K562 (cell line): ENCODE measurements around the gene GNAQ. TPM values are rescaled to one million over a fixed set of nuclear protein-coding genes. Genes with fewer than 3 reads are reported as not detected.

Experiments used
- ATAC-seq: fragments of 200-7000 bp; cut with Tn5 transposase; 3 replicates; pipeline ENCODE4 v1.9.1; 2020; ENCODE audit warnings: moderate library complexity
- BruUV-seq: library from RNA; stranded (reverse); fragments of 400-500 nt; replicated peaks from 2 replicates; lab custom pipeline; 2021; lab: Mats Ljungman, UMichigan
- CTCF ChIA-PET: fragments of 300-600 bp; formaldehyde crosslinking; extraction: SDS; loops from one replicate; lab custom pipeline; 2021; ENCODE audit warnings: low intra/inter-chr PET ratio; lab: Yijun Ruan, JAX
- POLR2A ChIA-PET: fragments of 300-600, 350-650 bp; sonication (Branson Sonifier 250); formaldehyde crosslinking; extraction: SDS; loops from one replicate; lab custom pipeline; 2021; ENCODE audit warnings: antibody characterized with exemption, inconsistent platforms; lab: Yijun Ruan, JAX
- DNase-seq, 4 experiments: peaks; one replicate each; pipeline versions ENCODE4 v3.0.0 to v3.0.0-alpha.2; 2011 to 2018; ENCODE audit warnings: low spot score in 3 of 4, mixed read lengths in 3 of 4; ENCODE audit errors: extremely low read depth in 1 of 4
- FAIRE-seq: peaks from 2 replicates; lab custom pipeline; 2011; peaks lifted over from hg19 to GRCh38; lab: Jason Lieb, UNC
- H2AFZ ChIP-seq: 2 replicates; pipeline ENCODE4 v1.6.0; 2011; ENCODE audit warnings: low read depth, low read length, control low read depth, inconsistent platforms
- H3K27ac ChIP-seq: fragments of 200-600 bp; 3 replicates; pipeline ENCODE4 v1.8.0; 2011; ENCODE audit warnings: low read depth, mild to moderate bottlenecking, control low read depth, inconsistent platforms, low read length, moderate library complexity, mixed read lengths; ENCODE audit errors: extremely low read depth
- H3K27me3 ChIP-seq, 2 experiments: fragments of 300-600 bp in 1 of 2; 2 replicates in 1 of 2; 3 replicates in 1 of 2; pipeline versions ENCODE4 v1.6.0 to v1.8.0; 2011; ENCODE audit warnings: inconsistent platforms in 2 of 2, low read length in 2 of 2, mild to moderate bottlenecking in 1 of 2, mixed read lengths in 1 of 2, moderate library complexity in 1 of 2; ENCODE audit not compliant: control insufficient read depth in 2 of 2, insufficient read depth in 2 of 2
- H3K36me3 ChIP-seq: fragments of 300-600 bp; 3 replicates; pipeline ENCODE4 v1.8.0; 2011; ENCODE audit warnings: mild to moderate bottlenecking, low read length, inconsistent platforms; ENCODE audit not compliant: control insufficient read depth, insufficient read depth
- H3K4me1 ChIP-seq, 2 experiments: fragments of 200-600 bp in 1 of 2; replicated peaks in 1 of 2; 2 replicates in 1 of 2; 3 replicates in 1 of 2; pipeline versions ENCODE4 v1.5.1 to v1.8.0; 2011; ENCODE audit warnings: inconsistent platforms in 2 of 2, low read length in 2 of 2, mild to moderate bottlenecking in 1 of 2, mixed read lengths in 1 of 2, moderate library complexity in 1 of 2; ENCODE audit not compliant: control insufficient read depth in 2 of 2, insufficient read depth in 2 of 2
- H3K4me2 ChIP-seq: 2 replicates; pipeline ENCODE4 v1.6.1; 2011; ENCODE audit warnings: low read length, control low read depth, inconsistent platforms, mixed read lengths; ENCODE audit not compliant: insufficient read depth
- H3K4me3 ChIP-seq: fragments of 200-600 bp; sonication (generic), shearing (Covaris generic); 2 replicates; pipeline ENCODE4 v1.5.1; 2016; ENCODE audit warnings: control low read depth, inconsistent platforms
- H3K79me2 ChIP-seq: fragments of 200-600 bp; 3 replicates; pipeline ENCODE4 v1.8.0; 2011; ENCODE audit warnings: low read length, inconsistent platforms; ENCODE audit not compliant: control insufficient read depth, insufficient read depth
- H3K9ac ChIP-seq, 2 experiments: 2 replicates each; pipeline versions ENCODE4 v1.6.0 to v1.6.1; 2011; ENCODE audit warnings: low read depth in 2 of 2, low read length in 2 of 2, control low read depth in 1 of 2, inconsistent platforms in 1 of 2, mild to moderate bottlenecking in 1 of 2, mixed read lengths in 1 of 2; ENCODE audit not compliant: insufficient read depth in 1 of 2
- H3K9me1 ChIP-seq: one replicate; pipeline ENCODE4 v1.6.0; 2011; ENCODE audit warnings: inconsistent platforms, mild to moderate bottlenecking, low read length, moderate library complexity; ENCODE audit not compliant: control insufficient read depth, insufficient read depth
- H3K9me3 ChIP-seq: replicated peaks from 2 replicates; pipeline ENCODE4 v1.5.1; 2011; ENCODE audit warnings: low read depth, low read length, inconsistent platforms; ENCODE audit not compliant: control insufficient read depth, insufficient read depth
- H4K20me1 ChIP-seq: replicated peaks from 2 replicates; pipeline ENCODE4 v1.6.1; 2011; ENCODE audit warnings: low read length, inconsistent platforms, mixed read lengths; ENCODE audit not compliant: control insufficient read depth, insufficient read depth
- ARID1B ChIP-seq: fragments of 450-650 bp; IDR thresholded peaks from 2 replicates; pipeline ENCODE4 v1.6.1; 2016; ENCODE audit warnings: antibody characterized with exemption, mild to moderate bottlenecking, inconsistent platforms
- CBFA2T3 ChIP-seq: fragments of 450-650 bp; IDR thresholded peaks from 2 replicates; pipeline ENCODE4 v1.6.1; 2017
- CEBPB ChIP-seq: fragments of 450-650 bp; IDR thresholded peaks from 2 replicates; pipeline ENCODE4 v1.6.1; 2016; ENCODE audit warnings: missing genetic modification characterization, missing compliant biosample characterization
- CXXC5 ChIP-seq: fragments of 250-450 bp; sonication (Bioruptor Pico); IDR thresholded peaks from 2 replicates; pipeline ENCODE4 v1.8.0; 2022; ENCODE audit warnings: inconsistent platforms, mild to moderate bottlenecking, moderate library complexity
- EGR1 ChIP-seq: fragments of 450-650 bp; conservative IDR thresholded peaks from 2 replicates; pipeline ENCODE4 v1.6.1; 2017; ENCODE audit warnings: mild to moderate bottlenecking
- EZH2 ChIP-seq: IDR thresholded peaks from 2 replicates; pipeline ENCODE4 v1.6.1; 2012; ENCODE audit warnings: low read depth, mild to moderate bottlenecking, inconsistent platforms, low read length, borderline replicate concordance
- GABPB1 ChIP-seq: sonication (generic); formaldehyde crosslinking; IDR thresholded peaks from 2 replicates; pipeline ENCODE4 v1.8.0; 2022; ENCODE audit warnings: mild to moderate bottlenecking, missing genetic modification reagents
- MECOM ChIP-seq: fragments of 250-450 bp; sonication (Bioruptor Pico); IDR thresholded peaks from 2 replicates; pipeline ENCODE4 v1.8.0; 2022; ENCODE audit warnings: inconsistent platforms
- SOX6 ChIP-seq: fragments of 450-650 bp; IDR thresholded peaks from 2 replicates; pipeline ENCODE4 v1.6.1; 2014; ENCODE audit warnings: mild to moderate bottlenecking
- SREBF2 ChIP-seq: sonication (generic); formaldehyde crosslinking; IDR thresholded peaks from 2 replicates; pipeline ENCODE4 v1.4.0; 2020; ENCODE audit warnings: mild to moderate bottlenecking, missing genetic modification reagents
- TAL1 ChIP-seq: fragments of 450-650 bp; IDR thresholded peaks from 2 replicates; pipeline ENCODE4 v1.6.1; 2016; ENCODE audit warnings: mild to moderate bottlenecking
- ZNF316 ChIP-seq: fragments of 450-650 bp; IDR thresholded peaks from 2 replicates; pipeline ENCODE4 v1.6.1; 2016
- ZNF445 ChIP-seq: fragments of 250-450 bp; sonication (Bioruptor Pico); IDR thresholded peaks from 2 replicates; pipeline ENCODE4 v1.4.0; 2020; ENCODE audit warnings: low read depth, mild to moderate bottlenecking, moderate library complexity
- WGBS: fragments of 100-300 bp; shearing (Covaris generic); methylation state at CpG from one replicate; pipeline ENCODE4 v1.1.6; 2016; ENCODE audit warnings: low coverage, mixed read lengths; ENCODE audit not compliant: insufficient coverage; ENCODE audit errors: missing lambda C conversion rate; 5-methylcytosine and 5-hydroxymethylcytosine counted together
- in situ Hi-C: fragments of 300-500 bp; cut with MboI; formaldehyde crosslinking; loops from 4 replicates; pipeline ENCODE4 v1.15.0; 2018; ENCODE audit warnings: inconsistent platforms, mixed read lengths
- intact Hi-C: fragments of 100-400 bp; cut with micrococcal nuclease; formaldehyde crosslinking; loops from 2 replicates; pipeline ENCODE4 v1.14.2; 2022
- polyA plus RNA-seq, 8 experiments: library from polyadenylated mRNA; depleted of rRNA in 4 of 8; stranded (reverse) in 5 of 8; unstranded in 3 of 8; fragments of >200 nt; fragmentation: Nextera tagmentation in 2 of 8; fragmentation: Illumina TruSeq in 1 of 8; extraction: Ambion mirVana in 2 of 8; extraction: Trizol in 1 of 8; gene quantifications; 2 replicates each; pipeline versions ENCODE4 v1.2.1 to v1.2.3, GENCODE V29; 2011 to 2014; ENCODE audit warnings: inconsistent platforms in 1 of 8, missing spikeins in 1 of 8
- total RNA-seq, 7 experiments: library from RNA; depleted of rRNA in 6 of 7; stranded (reverse); fragments of >200 nt in 6 of 7; fragmentation: Illumina TruSeq in 2 of 7; extraction: Trizol in 2 of 7; gene quantifications; 2 replicates each; pipeline versions ENCODE4 v1.2.1 to v1.2.3, GENCODE V29; 2011 to 2021; ENCODE audit warnings: low replicate concordance in 1 of 7
- TF ChIP-seq, protein P1 (sequence below), 2 experiments: fragments of 250-450 bp in 1 of 2; fragments of 450-650 bp in 1 of 2; sonication (Bioruptor Pico) in 1 of 2; IDR thresholded peaks; 2 replicates each; pipeline versions ENCODE4 v1.6.1 to v1.8.0; 2016 to 2021; ENCODE audit warnings: mild to moderate bottlenecking in 2 of 2, moderate library complexity in 2 of 2, missing compliant biosample characterization in 1 of 2, missing genetic modification characterization in 1 of 2
- TF ChIP-seq, protein P2 (sequence below): fragments of 450-650 bp; IDR thresholded peaks from 2 replicates; pipeline ENCODE4 v1.6.1; 2014; ENCODE audit warnings: low read depth, mild to moderate bottlenecking, moderate library complexity, borderline replicate concordance

GNAQ gene
- total and polyA plus RNA-seq, 9 of the 15 experiments (the other 6 are each of a cell fraction or from before 2014, with no cell fraction given): 4.8 to 27.9 (median 17.5) TPM

DNA sequence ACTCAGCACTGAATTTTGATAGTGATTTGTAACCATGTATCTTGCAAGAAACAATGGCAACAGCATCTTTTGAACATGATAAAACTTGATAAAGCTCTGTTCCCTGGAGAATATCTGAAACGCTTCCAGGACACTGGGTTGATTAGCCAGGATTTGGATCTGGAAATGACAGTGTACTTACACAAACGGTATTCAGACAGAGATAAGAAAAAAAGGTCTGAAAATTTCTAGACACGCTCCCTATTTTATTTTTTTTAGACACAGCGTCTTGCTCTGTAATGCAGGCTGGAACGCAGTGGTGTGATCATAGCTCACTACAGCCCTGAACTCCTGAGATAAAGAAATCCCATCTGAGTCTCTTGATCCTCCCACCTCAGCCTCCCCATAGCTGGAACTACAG lies 109.0 kb downstream of the GNAQ start:
- no peaks in the 10 kb centered on the region for H3K9me3 ChIP-seq
- H3K4me3 ChIP-seq: no peak overlapping the region
- no peaks in the 10 kb centered on the region for H4K20me1 ChIP-seq
- DNase-seq (peak in 1 of 4 experiments; percentile 61), ATAC-seq (peak; percentile 80), FAIRE-seq (peak; percentile 86)
- peaks cover 33% of the 10 kb centered on the region for H3K36me3 ChIP-seq
- peaks cover 4 to 26% of the 10 kb centered on the region in 2 experiments; a peak in 4 of 5 replicates for H3K4me1 ChIP-seq
- H3K4me2 ChIP-seq: peak overlapping the region; percentile 3; the same call in 1 of the 2 replicates
- CTCF ChIA-PET: no interaction called here
- POLR2A ChIA-PET: interaction anchor here (0.6 kb wide), 1 partner anchor 63 kb away, joined by 5 read pairs; no protein-coding TSS in a partner anchor
- TF ChIP-seq TAL1 (peak; percentile 15; the same call in 1 of the 2 replicates), CBFA2T3 (peak; percentile 57), SOX6 (peak; percentile 49; the same call in 1 of the 2 replicates), EZH2 (no peak), GABPB1 (CRISPR knock-in tag) (no peak), CEBPB (tag) (no peak), ZNF445 (CRISPR knock-in tag) (no peak), ZNF316 (no peak), EGR1 (no peak), CXXC5 (CRISPR knock-in tag) (0 out of 2 replicates have a peak, but pooled peaks have one; percentile 14), MECOM (CRISPR knock-in tag) (no peak), SREBF2 (CRISPR knock-in tag) (no peak), ARID1B (0 out of 2 replicates have a peak, but pooled peaks have one; percentile 29)
- TF ChIP-seq, protein P1, sequence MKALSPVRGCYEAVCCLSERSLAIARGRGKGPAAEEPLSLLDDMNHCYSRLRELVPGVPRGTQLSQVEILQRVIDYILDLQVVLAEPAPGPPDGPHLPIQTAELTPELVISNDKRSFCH (CRISPR knock-in tag; IDR thresholded peaks at IDR 0.05): no peak
- TF ChIP-seq, protein P1 (tag; IDR thresholded peaks at IDR 0.05): no peak
- TF ChIP-seq, protein P2, sequence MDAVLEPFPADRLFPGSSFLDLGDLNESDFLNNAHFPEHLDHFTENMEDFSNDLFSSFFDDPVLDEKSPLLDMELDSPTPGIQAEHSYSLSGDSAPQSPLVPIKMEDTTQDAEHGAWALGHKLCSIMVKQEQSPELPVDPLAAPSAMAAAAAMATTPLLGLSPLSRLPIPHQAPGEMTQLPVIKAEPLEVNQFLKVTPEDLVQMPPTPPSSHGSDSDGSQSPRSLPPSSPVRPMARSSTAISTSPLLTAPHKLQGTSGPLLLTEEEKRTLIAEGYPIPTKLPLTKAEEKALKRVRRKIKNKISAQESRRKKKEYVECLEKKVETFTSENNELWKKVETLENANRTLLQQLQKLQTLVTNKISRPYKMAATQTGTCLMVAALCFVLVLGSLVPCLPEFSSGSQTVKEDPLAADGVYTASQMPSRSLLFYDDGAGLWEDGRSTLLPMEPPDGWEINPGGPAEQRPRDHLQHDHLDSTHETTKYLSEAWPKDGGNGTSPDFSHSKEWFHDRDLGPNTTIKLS: no peak
- intact Hi-C loops: loop anchor here (2.0 kb wide), 1 partner anchor 40 kb away; no protein-coding TSS in a partner anchor
- H3K27me3 ChIP-seq: no peaks in the 10 kb centered on the region
- in situ Hi-C loops: no loop called here
- peak overlapping the region in 1 of 2 experiments; percentile 44; a peak in 1 of 4 replicates for H3K9ac ChIP-seq
- 2% methylated on average over 5 of the region's 5 CpGs for WGBS
- peak overlapping the region; percentile 56; the same call in 2 of the 3 replicates for H3K27ac ChIP-seq
- no TSS peak for BruUV-seq
- H3K79me2 ChIP-seq: peaks cover 69% of the 10 kb centered on the region
- H2AFZ ChIP-seq: no peak overlapping the region
- no peaks in the 10 kb centered on the region for H3K9me1 ChIP-seq
